ENCODE measurements around the gene GTPBP2. TPM values are rescaled to one million over a fixed set of nuclear protein-coding genes. Genes with fewer than 3 reads are reported as not detected.

Gene GTPBP2
- total and polyA plus RNA-seq, 2 of the 13 experiments (the other 11 are each of a cell fraction or from before 2014, with no cell fraction given): 26.9 to 88.2 TPM

DNA sequence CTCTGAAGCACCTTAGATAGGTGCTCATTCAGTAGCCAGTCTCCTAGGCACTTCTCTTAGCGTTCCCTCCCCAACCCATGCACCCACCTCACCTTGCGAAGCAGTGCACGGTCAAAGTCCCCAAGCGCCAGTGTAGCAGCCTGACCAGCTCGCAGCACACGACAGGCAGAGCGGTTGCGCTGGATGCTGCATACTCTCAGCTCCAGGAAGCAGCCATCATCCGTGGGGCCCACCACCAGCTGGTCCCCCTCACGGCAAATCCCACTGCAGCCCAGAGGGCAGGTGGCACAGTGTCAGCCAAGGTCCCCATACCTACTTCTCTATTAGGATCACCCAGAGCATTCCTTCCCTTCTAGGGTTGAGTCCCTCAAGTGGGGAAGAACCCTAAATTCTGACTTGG is 6.5 kb downstream of the GTPBP2 start (continued):
- TF ChIP-seq, protein P1, sequence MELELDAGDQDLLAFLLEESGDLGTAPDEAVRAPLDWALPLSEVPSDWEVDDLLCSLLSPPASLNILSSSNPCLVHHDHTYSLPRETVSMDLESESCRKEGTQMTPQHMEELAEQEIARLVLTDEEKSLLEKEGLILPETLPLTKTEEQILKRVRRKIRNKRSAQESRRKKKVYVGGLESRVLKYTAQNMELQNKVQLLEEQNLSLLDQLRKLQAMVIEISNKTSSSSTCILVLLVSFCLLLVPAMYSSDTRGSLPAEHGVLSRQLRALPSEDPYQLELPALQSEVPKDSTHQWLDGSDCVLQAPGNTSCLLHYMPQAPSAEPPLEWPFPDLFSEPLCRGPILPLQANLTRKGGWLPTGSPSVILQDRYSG (CRISPR knock-in tag; IDR thresholded peaks at IDR 0.05): no peak
- TF ChIP-seq ZNF747 (CRISPR knock-in tag; IDR thresholded peaks at IDR 0.05; ENCODE audit: borderline replicate concordance) (no peak), ZNF768 (CRISPR knock-in tag; IDR thresholded peaks at IDR 0.05) (0 out of 2 replicates have a peak, but pooled peaks have one; percentile 19)
- TF ChIP-seq, protein P2, sequence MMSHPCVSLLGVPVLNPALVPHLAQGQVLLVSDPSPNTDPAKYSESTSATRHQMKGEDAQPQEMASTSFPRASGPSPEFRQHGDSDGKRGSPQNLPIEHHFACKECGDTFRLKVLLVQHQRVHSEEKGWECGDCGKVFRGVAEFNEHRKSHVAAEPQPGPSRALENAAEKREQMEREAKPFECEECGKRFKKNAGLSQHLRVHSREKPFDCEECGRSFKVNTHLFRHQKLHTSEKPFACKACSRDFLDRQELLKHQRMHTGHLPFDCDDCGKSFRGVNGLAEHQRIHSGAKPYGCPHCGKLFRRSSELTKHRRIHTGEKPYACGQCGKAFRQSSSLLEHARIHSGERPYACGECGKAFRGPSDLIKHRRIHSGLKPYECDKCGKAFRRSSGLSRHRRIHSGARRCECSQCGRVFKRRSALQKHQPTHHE (CRISPR knock-in tag; IDR thresholded peaks at IDR 0.05; ENCODE audit: borderline replicate concordance): no peak

DNA sequence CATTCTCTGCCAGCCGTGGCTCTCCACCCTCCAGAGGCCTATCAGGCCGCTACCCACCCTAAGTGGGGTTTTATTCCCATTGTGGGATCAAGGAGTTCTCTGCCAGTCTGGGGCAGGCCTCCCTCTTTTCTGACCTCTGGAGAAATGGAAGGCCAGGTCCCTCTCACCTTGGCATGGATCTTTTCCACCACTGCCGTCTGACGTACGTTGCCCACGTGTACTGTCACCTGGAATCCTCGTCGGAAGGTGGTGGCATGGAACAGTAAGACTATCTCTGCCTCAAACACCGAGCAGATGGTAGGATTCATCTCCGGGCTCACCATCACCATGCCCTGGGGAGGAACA is 7.3 kb downstream of the GTPBP2 start:
- peaks cover 44 to 61% of the 10 kb centered on the region in 2 experiments for H3K36me3 ChIP-seq (replicated peaks in 1 of 2; ENCODE audit: control insufficient read depth in 1 of 2, insufficient read depth in 2 of 2, low read length in 2 of 2)

More for the DNA sequence above, 7.3 kb downstream of the GTPBP2 start:
- POLR2A ChIA-PET: interaction anchor here (1.5 kb wide), 1 partner anchor 47 kb away, joined by 3 read pairs; no protein-coding TSS in a partner anchor
- Histone ChIP-seq H3K27ac (ENCODE audit: extremely low read length, insufficient read depth, low read length) (no peak overlapping the region), H3K4me2 (ENCODE audit: low read depth, low read length) (no peak overlapping the region), H4K20me1 (ENCODE audit: insufficient read depth, low read length) (no peaks in the 10 kb centered on the region), H3K9me3 (ENCODE audit: low read length) (no peaks in the 10 kb centered on the region), H3K9ac (ENCODE audit: insufficient read depth, low read depth, low read length) (no peak overlapping the region), H2AFZ (ENCODE audit: low read length) (no peak overlapping the region), H3K79me2 (ENCODE audit: insufficient read depth, low read length) (peaks cover under 1% of the 10 kb centered on the region), H3K4me1 (ENCODE audit: insufficient read depth, low read length) (peaks cover 16% of the 10 kb centered on the region), H3K27me3 (ENCODE audit: control insufficient read depth in 1 of 2, insufficient read depth in 2 of 2, low read length in 2 of 2) (no peaks in the 10 kb centered on the region), H3K4me3 (replicated peaks in 1 of 3; ENCODE audit: insufficient read depth in 1 of 3, low read depth in 2 of 3, low read length in 3 of 3) (no peak overlapping the region)
- no TSS peak for BruUV-seq (replicated peaks)
- 98% methylated on average over 9 of the region's 10 CpGs for WGBS (ENCODE audit: low lambda C conversion rate)
- no peak for DNase-seq (ENCODE audit: low spot score)
- no peak for FAIRE-seq
- ATAC-seq: no peak
- in situ Hi-C loops (cut with HindIII; ENCODE audit: extremely low pct_ligation_motif_present, low pct_unique_long_range_greater_than_20kb) (no loop called here), intact Hi-C loops (cut with micrococcal nuclease; ENCODE audit: unreplicated experiment) (no loop called here)
- TF ChIP-seq ARNT2 (CRISPR knock-in tag; IDR thresholded peaks at IDR 0.05; ENCODE audit: low read depth): no peak
- CTCF ChIA-PET (ENCODE audit: low intra/inter-chr PET ratio, low total read pairs): no interaction called here
